DMS153 (cell line): ENCODE data around the gene GFER.
"Not testable (repeated sequence)": the region's sequence is repeated elsewhere in the genome, so short reads cannot be mapped to it uniquely, and the experiment has no call there.

Experiments
- DNase-seq: peaks from one replicate; lab custom pipeline; 2025; lab: John Stamatoyannopoulos, UW

The GFER gene

DNA sequence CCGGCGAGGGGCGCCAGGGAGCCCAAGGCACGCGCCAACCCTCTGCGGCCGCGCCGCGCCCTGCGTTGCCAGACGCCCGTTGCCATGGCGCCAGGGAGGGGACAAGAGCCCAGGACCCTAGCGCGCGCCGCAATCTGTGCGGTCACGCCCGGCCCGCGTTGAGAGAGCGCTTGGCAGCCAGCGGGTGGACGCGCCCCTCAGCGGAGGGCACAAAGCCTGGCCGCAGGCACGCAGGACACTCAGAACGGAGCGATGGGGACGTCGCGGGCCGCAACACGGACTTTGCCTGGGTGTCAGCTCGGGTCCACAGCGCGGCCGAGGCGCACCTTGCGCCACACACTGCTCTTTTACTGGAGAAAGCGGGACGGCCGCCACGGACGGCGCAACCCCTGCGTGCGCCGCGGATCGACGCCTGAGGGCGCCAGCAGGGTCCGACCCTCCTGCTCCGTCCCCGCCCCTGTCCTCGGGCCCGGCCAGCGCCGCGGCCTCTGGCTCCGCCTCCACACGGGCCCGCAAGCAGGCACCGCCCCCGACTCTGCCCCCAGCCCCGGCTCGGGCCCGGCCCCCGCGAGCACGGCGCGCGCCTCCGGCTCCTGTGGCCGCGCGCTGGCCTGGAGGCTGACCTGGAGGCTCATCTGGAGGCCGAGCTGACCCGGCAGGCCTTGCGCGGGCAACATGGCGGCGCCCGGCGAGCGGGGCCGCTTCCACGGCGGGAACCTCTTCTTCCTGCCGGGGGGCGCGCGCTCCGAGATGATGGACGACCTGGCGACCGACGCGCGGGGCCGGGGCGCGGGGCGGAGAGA lies at the start of gene GFER:
Gene GFER, plus strand, starts transcription at position 650 of the 803 bp plus-strand sequence. Its CDS starts 26 bp downstream, at position 676.
- DNase-seq, result peak; percentile 82

DNA sequence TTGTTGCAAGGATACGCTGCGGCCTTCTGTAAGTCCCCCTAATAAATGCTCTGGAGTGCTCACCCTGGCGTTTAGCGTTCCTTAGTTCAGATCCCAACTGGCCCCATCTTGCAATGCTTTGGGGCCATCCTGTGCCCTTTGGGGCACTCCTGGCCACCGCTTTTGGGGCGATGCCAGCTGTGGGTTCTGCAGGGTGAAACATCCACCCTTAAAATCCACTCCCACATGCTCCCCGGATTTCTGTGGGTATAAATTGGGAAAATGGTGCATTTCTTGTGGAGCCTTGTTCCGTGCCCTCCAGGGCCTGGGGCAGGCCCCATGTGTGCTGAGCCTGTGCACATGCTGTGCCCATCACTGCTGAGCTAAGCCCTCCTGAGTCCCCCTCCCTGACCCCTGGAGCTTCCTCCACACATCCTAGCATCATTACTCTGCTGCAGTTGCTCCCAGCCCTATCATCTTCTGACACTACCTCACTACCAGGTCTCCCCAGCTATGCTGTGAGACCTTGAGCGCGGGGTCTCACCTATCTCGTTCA lies 47.0 kb upstream of the GFER start:
- no peak for DNase-seq

DNA sequence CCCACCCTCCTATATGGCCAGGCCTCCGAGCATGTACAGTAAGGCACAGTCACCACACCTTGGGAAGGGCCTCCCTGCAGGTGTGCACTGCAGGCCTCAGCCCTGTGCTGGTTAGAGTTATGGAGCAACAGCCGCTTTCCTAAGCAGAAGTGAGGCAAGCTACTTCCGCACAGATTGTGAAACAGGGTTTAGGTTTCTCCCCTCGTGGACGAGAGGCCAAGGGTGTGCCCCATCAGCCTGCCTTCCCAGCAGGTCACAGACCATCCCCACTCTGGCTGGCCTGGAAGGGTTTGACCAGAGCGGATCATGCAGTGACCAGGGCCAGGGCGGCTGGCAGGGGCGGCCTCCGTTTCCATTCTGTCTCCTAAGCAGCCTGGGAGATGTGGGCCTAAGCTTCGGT lies 45.7 kb upstream of the GFER start:
- no peak for DNase-seq

GRCh38 chr16:1938910-1939309 lies 45.1 kb upstream of the GFER start:
- no peak for DNase-seq

GRCh38 chr16:1939833-1940232 lies 44.2 kb upstream of the GFER start:
- not testable (repeated sequence) for DNase-seq

DNA sequence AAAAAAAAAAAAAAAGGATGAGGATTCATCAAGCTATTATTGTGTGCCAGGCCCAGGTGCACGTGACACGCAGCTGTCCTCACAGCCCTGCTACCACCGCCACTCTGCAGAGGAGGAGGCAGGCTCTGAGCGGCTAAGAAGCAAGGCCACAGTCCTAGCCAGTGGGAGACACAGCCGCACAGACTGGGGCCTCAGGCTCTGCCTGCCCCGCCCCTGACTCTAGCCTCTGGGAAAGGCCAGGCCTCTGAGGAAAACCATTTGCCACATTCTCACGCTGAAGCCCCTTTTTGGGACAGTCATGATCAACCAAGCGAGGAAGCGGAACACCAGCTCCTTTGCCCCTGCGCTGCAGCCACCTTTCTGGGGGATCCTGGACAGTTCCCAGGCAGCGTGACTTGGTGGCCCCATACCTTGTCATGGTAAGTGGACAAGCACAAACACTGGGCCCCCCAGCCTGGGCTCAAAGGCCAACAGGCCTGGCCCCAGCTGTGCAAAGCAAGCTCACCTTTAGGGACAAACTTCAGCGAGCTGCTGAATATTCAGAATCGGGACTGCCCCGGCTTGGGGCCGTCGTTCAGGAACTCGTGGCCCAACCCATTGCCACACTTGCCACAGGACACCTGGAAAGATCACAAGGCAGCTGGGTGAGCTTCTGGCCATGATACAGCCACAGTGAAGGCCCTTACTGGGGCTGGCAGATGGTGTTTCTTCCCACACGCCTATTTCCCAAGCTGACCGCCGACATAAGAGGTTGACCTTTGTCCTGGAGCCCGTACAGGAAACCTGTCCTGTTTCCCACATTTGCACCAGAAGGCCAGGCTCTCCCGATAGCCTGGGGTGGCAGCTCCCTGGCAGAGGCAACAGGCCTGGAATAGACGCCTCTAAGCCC lies 43.5 kb upstream of the GFER start:
- no peak for DNase-seq

DNA sequence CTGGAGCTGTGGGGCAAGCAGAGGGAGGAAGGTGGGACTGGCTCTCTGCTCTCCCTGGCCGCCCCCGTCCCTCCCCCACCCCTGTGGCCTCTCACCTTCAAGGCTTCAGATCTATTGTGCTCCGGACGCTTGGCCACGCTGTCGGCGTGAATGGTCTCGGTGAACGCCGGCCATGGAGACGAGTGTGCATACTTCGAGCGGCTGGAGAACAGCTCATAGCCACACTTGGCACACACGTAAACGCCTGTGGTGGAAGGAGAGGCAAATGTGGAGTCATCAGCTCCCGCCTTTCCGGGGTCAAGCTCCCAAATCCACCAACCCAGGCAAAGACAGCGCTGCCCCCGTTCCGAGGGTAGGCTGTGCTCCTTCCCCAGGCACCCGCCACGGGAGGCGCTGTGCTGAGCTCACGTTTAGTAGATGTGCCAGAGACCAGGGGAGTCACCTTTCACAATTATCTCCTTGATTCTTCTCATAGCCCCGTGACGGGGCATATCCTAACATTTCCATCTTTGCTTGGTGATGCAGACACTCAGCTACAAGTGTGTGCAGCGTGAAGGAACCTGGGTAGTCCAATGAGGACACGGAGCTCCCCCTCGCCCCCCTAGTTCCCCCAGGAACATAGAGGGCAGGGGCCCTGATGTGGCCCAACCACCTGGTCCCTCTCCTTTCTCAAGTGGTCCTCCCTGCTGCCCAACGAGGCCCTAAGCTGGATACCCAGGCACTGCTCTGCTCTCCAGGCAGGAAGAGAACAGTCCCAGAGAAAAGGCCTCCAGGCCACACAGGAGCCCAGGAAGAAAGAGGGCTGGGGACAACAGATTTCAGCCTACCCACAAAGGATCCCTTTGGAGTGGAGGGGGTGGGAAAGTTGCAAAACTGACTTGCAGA lies 42.6 kb upstream of the GFER start:
- no peak for DNase-seq

- no peak for DNase-seq
Measured at GRCh38 chr16:1942047-1942809, 41.8 kb upstream of the GFER start.

DNA sequence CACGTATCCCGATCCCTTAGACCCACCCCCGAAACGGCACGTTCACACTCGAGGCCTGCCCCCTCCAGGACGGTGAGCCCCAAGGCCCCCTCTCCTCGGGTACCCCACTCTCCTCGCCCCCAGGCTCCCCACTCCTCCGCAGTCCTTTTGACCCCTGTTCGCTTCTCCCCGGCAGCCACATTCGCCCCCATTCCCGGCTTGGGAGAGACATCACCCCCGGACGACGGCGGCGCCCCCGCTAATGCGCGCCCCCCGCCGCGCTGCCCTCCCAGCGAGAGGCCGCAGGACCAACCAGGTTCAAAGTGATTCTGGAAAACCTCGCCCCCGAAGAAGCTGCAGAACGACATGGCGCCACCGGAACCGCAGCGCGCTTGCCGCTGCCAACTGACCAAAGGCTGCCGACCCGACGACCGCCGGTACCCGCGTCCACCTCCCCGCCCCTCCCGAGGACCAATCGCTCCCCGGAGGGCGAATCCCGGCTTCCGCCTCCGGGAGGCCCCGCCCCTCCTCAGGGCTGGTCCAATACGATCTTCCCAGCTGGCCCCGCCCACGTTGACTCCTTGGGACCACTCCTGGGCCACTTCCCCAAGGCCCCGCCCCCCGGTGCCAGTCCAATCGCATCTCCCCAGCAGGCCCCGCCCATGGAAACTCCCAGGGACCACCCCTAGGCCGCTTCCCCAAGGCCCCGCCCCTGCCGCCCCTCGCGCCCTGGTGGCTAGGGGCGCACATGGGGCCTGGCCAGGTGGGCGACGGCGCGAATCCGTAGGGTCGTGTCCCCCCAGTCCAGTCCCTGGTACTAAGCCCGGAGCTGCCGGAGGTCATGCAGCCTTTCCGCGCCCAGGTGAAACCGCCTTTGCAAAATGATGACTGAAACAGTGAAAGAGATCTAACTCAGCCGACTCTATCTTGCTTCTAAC lies 40.9 kb upstream of the GFER start, which contains the start of gene MSRB1:
Gene MSRB1, minus strand, starts transcription at position 390 of the 917 bp plus-strand sequence. Its CDS starts 43 bp downstream, at position 347.
- peak; percentile 96 for DNase-seq

GRCh38 chr16:1944612-1945199 lies 39.3 kb upstream of the GFER start:
- no peak for DNase-seq

- no peak for DNase-seq
Measured at GRCh38 chr16:1945559-1946391, 38.2 kb upstream of the GFER start.

DNA sequence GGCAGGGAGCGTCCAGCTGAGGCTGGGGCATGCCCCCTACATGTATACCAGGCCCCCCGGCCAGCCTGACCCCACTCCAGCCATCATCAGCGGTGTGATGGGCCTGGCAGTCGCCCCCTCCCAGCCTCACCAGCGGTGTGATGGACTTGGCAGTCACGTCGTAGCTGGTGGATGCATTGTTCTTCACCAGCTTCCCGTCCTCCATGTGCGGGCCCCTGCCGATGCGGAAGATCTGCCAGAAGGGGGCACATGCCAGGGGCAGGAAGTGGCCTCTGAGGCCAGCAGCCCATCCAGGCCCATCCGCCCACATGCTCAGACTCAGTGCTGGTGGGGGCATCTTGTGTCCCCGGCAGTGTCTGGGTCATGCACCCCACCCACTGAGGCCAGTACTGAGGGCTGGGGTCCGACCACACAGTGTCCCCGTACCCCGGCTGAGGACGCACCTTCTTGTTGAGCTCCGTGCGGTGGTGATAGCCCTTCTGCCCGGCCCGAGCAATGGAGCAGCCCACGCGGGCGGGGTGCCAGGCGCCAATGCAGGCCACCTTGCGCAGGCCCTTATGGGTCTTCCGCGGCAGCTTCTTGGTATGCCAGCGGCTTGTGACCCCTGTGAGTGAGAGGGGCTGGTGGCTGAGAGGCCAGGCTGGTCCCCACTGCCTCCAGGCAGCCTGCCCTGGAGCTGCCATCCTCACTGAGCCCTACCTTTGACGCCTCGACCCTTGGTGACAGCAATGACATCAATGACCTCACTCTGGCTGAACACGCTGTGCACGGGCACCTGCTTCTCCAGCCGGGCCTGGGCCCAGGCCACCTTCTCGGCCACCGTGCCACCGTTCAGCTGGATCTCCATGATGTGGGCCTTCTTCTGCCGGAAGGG lies 37.3 kb upstream of the GFER start:
- no peak for DNase-seq

- no peak for DNase-seq
Measured at GRCh38 chr16:1947369-1947670, 36.7 kb upstream of the GFER start.

DNA sequence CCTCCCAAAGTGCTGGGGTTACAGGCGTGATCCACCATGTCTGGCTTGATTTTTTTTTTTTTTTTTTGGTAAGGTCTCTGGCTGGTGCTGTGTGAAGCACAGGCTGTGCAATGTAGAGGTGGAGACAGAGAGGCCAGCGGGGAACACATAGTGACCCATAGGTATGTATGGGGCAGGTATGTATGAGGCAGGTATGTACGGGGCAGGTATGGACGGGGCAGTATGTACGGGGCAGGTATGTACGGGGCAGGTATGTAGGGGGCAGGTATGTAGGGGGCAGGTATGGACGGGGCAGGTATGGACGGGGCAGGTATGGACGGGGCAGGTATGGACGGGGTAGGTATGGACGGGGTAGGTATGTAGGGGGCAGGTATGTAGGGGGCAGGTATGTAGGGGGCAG lies 34.5 kb upstream of the GFER start:
- DNase-seq, result no peak

DNA sequence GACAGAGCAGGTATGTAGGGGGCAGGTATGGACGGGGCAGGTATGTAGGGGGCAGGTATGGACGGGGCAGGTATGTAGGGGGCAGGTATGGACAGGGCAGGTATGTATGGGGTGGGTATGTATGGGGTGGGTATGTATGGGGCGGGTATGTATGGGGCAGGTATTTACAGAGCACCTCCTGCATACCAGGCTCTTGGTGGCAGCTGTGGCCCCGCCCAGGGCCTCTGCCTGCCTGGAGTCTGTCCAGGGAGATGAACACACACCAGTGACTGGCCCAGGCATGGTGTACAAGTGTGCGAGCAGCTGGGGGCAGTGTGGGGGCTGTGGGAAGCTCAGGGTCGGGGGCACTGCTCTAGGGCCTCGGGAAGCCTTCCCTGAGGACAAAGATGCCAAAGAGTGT lies 33.9 kb upstream of the GFER start:
- DNase-seq, result no peak

DNA sequence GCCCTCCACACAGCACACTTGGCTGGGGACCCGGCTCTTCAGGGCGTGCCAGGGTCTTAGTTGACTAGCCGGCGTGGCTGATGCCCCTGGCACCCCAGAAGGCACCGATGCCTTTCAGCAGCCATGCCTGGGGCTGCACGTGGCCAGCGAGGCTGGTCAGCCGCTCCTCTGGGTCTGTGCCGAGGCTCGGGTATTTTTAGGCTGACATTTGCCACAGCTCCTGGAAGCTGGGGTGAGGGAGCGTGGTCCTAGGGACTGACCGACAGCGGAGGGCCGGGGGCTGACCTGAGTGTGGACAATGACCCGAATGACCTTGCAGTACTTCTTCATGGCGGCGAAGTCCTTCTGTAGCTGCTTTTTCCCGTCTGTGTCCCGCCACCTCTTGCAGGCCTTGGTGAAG lies 33.4 kb upstream of the GFER start:
- no peak for DNase-seq

DNA sequence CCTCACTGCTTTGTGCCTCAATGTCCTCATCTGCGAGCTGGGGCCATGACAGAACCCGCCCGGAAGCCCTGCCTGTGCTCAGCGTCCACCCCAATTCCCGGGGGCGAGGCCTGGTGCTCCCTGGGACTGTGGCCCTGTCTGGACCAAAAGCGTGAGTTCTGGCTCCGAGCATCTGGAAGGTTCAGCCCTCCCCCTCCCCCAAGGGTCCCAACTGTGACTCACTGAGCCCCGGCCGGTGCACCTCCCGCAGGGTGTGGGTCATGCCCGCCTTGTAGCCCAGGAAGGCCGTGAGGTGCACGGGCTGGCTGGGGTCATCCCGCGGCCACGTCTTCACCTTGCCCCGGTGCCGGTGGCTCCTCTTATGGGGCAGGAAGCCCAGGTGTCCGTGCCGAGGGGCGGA lies 30.3 kb upstream of the GFER start:
- no peak for DNase-seq
